LNCaP clone FGC (cell line): Measurements from ENCODE around the gene ZCCHC14.
"Not testable (repeated sequence)": the region's sequence is repeated elsewhere in the genome, so short reads cannot be mapped to it uniquely, and the experiment has no call there.

ENCODE experiments used
- DNase-seq: peaks from one replicate; pipeline ENCODE4 v3.0.0-alpha.2; 2011; ENCODE audit warnings: low read depth
- H3K4me3 ChIP-seq: 2 replicates; pipeline ENCODE4 v1.5.1; 2011; ENCODE audit warnings: mild to moderate bottlenecking, low read depth, low read length, control low read depth
- CTCF ChIP-seq: IDR thresholded peaks from 2 replicates; pipeline ENCODE4 v1.5.1; 2012; ENCODE audit warnings: mild to moderate bottlenecking; ENCODE audit not compliant: control insufficient read depth, insufficient read depth; ENCODE audit errors: extremely low read depth

The ZCCHC14 gene

GRCh38 chr16:87525352-87525751, 32.5 kb upstream of the ZCCHC14 start:
- TF ChIP-seq CTCF, result no peak
- H3K4me3 ChIP-seq, result no peak overlapping the region
- no peak for DNase-seq

GRCh38 chr16:87524407-87524806, 31.6 kb upstream of the ZCCHC14 start:
- TF ChIP-seq CTCF, result no peak
- no peak overlapping the region for H3K4me3 ChIP-seq
- no peak for DNase-seq

GRCh38 chr16:87523605-87524004, 30.8 kb upstream of the ZCCHC14 start:
- not testable (repeated sequence) for H3K4me3 ChIP-seq, DNase-seq

- DNase-seq, H3K4me3 ChIP-seq: not testable (repeated sequence)
Observed at GRCh38 chr16:87521764-87522163, 28.9 kb upstream of the ZCCHC14 start.

- not testable (repeated sequence) for H3K4me3 ChIP-seq, DNase-seq
Observed at GRCh38 chr16:87519170-87519569, 26.3 kb upstream of the ZCCHC14 start.

GRCh38 chr16:87518430-87519051, 25.7 kb upstream of the ZCCHC14 start:
- not testable (repeated sequence) for DNase-seq

GRCh38 chr16:87517610-87518429, 25.0 kb upstream of the ZCCHC14 start:
- not testable (repeated sequence) for H3K4me3 ChIP-seq, DNase-seq

More at GRCh38 chr16:87518430-87519051, 25.7 kb upstream of the ZCCHC14 start:
- not testable (repeated sequence) for H3K4me3 ChIP-seq

GRCh38 chr16:87516361-87516760, 23.5 kb upstream of the ZCCHC14 start:
- no peak for TF ChIP-seq CTCF
- no peak overlapping the region for H3K4me3 ChIP-seq
- DNase-seq, result no peak

GRCh38 chr16:87515475-87516330, 22.9 kb upstream of the ZCCHC14 start:
- H3K4me3 ChIP-seq, result no peak overlapping the region
- no peak for DNase-seq
- TF ChIP-seq CTCF, result no peak

- DNase-seq, result not testable (repeated sequence)
Observed at GRCh38 chr16:87509778-87510177, 17.0 kb upstream of the ZCCHC14 start.

More at GRCh38 chr16:87509778-87510177, 17.0 kb upstream of the ZCCHC14 start:
- not testable (repeated sequence) for H3K4me3 ChIP-seq
